Stomach (tissue), 4 donors: ENCODE data around the gene JPH2.
"Not testable (repeated sequence)": the region's sequence is repeated elsewhere in the genome, so short reads cannot be mapped to it uniquely, and the experiment has no call there.

ENCODE experiments used
- POLR2A ChIP-seq, 4 donors: fragments of 450-650 bp; IDR thresholded peaks; one replicate each; pipeline ENCODE4 v1.6.1; 2016; ENCODE audit warnings: antibody characterized with exemption in 4 of 4, control low read depth in 2 of 4, mild to moderate bottlenecking in 1 of 4, moderate library complexity in 1 of 4
- POLR2AphosphoS5 ChIP-seq, 3 donors: sonication (generic); formaldehyde crosslinking; IDR thresholded peaks; one replicate each; pipeline ENCODE4 v1.6.1; 2016; ENCODE audit warnings: antibody characterized with exemption in 3 of 3

GRCh38 chr20:44191640-44192039 is 4.7 kb upstream of the JPH2 start:
- TF ChIP-seq POLR2AphosphoS5, POLR2A (IDR thresholded peaks at IDR 0.05): not testable (repeated sequence)
